Measurements from ENCODE around the gene CPNE4. TPM values are rescaled to one million over a fixed set of nuclear protein-coding genes. Genes with fewer than 3 reads are reported as not detected.

Gene CPNE4
- total RNA-seq, 1 donor from 2014 or later: 3.2 TPM

- intact Hi-C loops (cut with DNase I): no loop called here
- no peaks in the 10 kb centered on the region for H3K36me3 ChIP-seq
- TF ChIP-seq POLR2AphosphoS5 (IDR thresholded peaks at IDR 0.05; ENCODE audit: insufficient read depth in 1 of 2, low read depth in 1 of 2) (no peak), CTCF (IDR thresholded peaks at IDR 0.05) (no peak), POLR2A (IDR thresholded peaks at IDR 0.05) (no peak)
- H3K4me1 ChIP-seq: no peaks in the 10 kb centered on the region
- H3K27ac ChIP-seq: no peak overlapping the region
- H3K4me3 ChIP-seq: no peak overlapping the region
- no peaks in the 10 kb centered on the region for H3K27me3 ChIP-seq
- no peaks in the 10 kb centered on the region for H3K9me3 ChIP-seq
- DNase-seq (ENCODE audit: extremely low spot score in 2 of 2): no peak
These were observed 332.7 kb downstream of the CPNE4 start for GRCh38 chr3:131702146-131702545.

GRCh38 chr3:131701153-131701770, 333.6 kb downstream of the CPNE4 start:
- no peaks in the 10 kb centered on the region for H3K4me1 ChIP-seq
- no peak overlapping the region for H3K4me3 ChIP-seq
- H3K36me3 ChIP-seq: no peaks in the 10 kb centered on the region
- no peaks in the 10 kb centered on the region for H3K9me3 ChIP-seq
- TF ChIP-seq CTCF (IDR thresholded peaks at IDR 0.05): no peak
- TF ChIP-seq POLR2AphosphoS5 (IDR thresholded peaks at IDR 0.05; ENCODE audit: insufficient read depth in 1 of 2, low read depth in 1 of 2): no peak
- TF ChIP-seq POLR2A (IDR thresholded peaks at IDR 0.05): no peak
- intact Hi-C loops (cut with DNase I): no loop called here
- no peaks in the 10 kb centered on the region for H3K27me3 ChIP-seq
- no peak overlapping the region for H3K27ac ChIP-seq
- no peak for DNase-seq (ENCODE audit: extremely low spot score in 2 of 2)

- no peak for DNase-seq (ENCODE audit: extremely low spot score in 2 of 2)
- Histone ChIP-seq H3K4me3 (no peak overlapping the region), H3K27me3 (no peaks in the 10 kb centered on the region), H3K36me3 (no peaks in the 10 kb centered on the region), H3K4me1 (no peaks in the 10 kb centered on the region), H3K9me3 (no peaks in the 10 kb centered on the region), H3K27ac (no peak overlapping the region)
- intact Hi-C loops (cut with DNase I): no loop called here
- TF ChIP-seq CTCF (IDR thresholded peaks at IDR 0.05) (no peak), POLR2AphosphoS5 (IDR thresholded peaks at IDR 0.05; ENCODE audit: insufficient read depth in 1 of 2, low read depth in 1 of 2) (no peak), POLR2A (IDR thresholded peaks at IDR 0.05) (no peak)
These were observed 335.8 kb downstream of the CPNE4 start for GRCh38 chr3:131699001-131699400.

- Histone ChIP-seq H3K4me3 (no peak overlapping the region), H3K9me3 (no peaks in the 10 kb centered on the region), H3K4me1 (no peaks in the 10 kb centered on the region), H3K27ac (no peak overlapping the region), H3K36me3 (no peaks in the 10 kb centered on the region), H3K27me3 (no peaks in the 10 kb centered on the region)
- intact Hi-C loops (cut with DNase I): no loop called here
- DNase-seq (ENCODE audit: extremely low spot score in 2 of 2): no peak
- TF ChIP-seq POLR2A (IDR thresholded peaks at IDR 0.05) (no peak), CTCF (IDR thresholded peaks at IDR 0.05) (no peak), POLR2AphosphoS5 (IDR thresholded peaks at IDR 0.05; ENCODE audit: insufficient read depth in 1 of 2, low read depth in 1 of 2) (no peak)
These were observed 340.4 kb downstream of the CPNE4 start for GRCh38 chr3:131694376-131694775.

GRCh38 chr3:131692356-131692755, 342.5 kb downstream of the CPNE4 start:
- H3K27ac ChIP-seq: no peak overlapping the region
- H3K4me1 ChIP-seq: no peaks in the 10 kb centered on the region
- TF ChIP-seq CTCF (IDR thresholded peaks at IDR 0.05) (no peak), POLR2AphosphoS5 (IDR thresholded peaks at IDR 0.05; ENCODE audit: insufficient read depth in 1 of 2, low read depth in 1 of 2) (no peak), POLR2A (IDR thresholded peaks at IDR 0.05) (no peak)
- H3K36me3 ChIP-seq: no peaks in the 10 kb centered on the region
- DNase-seq (ENCODE audit: extremely low spot score in 2 of 2): no peak
- intact Hi-C loops (cut with DNase I): no loop called here
- H3K27me3 ChIP-seq: no peaks in the 10 kb centered on the region
- H3K4me3 ChIP-seq: no peak overlapping the region
- no peaks in the 10 kb centered on the region for H3K9me3 ChIP-seq

Data from vagina (tissue), 2 donors.